Choroid plexus epithelial cell (primary cell): ENCODE measurements around the gene CCL24.
"Not testable (repeated sequence)": the region's sequence is repeated elsewhere in the genome, so short reads cannot be mapped to it uniquely, and the experiment has no call there.

Experiments used
- DNase-seq: peaks from one replicate; pipeline ENCODE4 v3.0.0-alpha.2; 2010; ENCODE audit warnings: low read depth
- H3K4me3 ChIP-seq: 2 replicates; pipeline ENCODE4 v1.5.1; 2011; ENCODE audit warnings: low read depth, mild to moderate bottlenecking, control low read depth, low read length, moderate library complexity
- CTCF ChIP-seq: conservative IDR thresholded peaks from 2 replicates; pipeline ENCODE4 v1.5.1; 2011; ENCODE audit warnings: low read depth, mild to moderate bottlenecking, control low read depth, inconsistent platforms, low read length, moderate library complexity

Gene CCL24, protein sequence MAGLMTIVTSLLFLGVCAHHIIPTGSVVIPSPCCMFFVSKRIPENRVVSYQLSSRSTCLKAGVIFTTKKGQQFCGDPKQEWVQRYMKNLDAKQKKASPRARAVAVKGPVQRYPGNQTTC

GRCh38 chr7:75813781-75814236, at the start of gene CCL24:
CCL24 (minus strand) TSS chr7:75813806; CDS start chr7:75813715, 91 bp downstream.
- TF ChIP-seq CTCF = no peak
- no peak for DNase-seq
- H3K4me3 ChIP-seq = no peak within 1 kb of the TSS

GRCh38 chr7:75861636-75862035, 48.0 kb upstream of the CCL24 start:
- DNase-seq = peak; percentile 71
- no peak for TF ChIP-seq CTCF

GRCh38 chr7:75858410-75858809, 44.8 kb upstream of the CCL24 start:
- TF ChIP-seq CTCF = no peak
- no peak overlapping the region for H3K4me3 ChIP-seq
- DNase-seq = no peak

More at GRCh38 chr7:75861636-75862035, 48.0 kb upstream of the CCL24 start:
- H3K4me3 ChIP-seq = no peak overlapping the region

GRCh38 chr7:75856536-75856935, 42.9 kb upstream of the CCL24 start:
- TF ChIP-seq CTCF = no peak
- DNase-seq = no peak
- no peak overlapping the region for H3K4me3 ChIP-seq

DNA sequence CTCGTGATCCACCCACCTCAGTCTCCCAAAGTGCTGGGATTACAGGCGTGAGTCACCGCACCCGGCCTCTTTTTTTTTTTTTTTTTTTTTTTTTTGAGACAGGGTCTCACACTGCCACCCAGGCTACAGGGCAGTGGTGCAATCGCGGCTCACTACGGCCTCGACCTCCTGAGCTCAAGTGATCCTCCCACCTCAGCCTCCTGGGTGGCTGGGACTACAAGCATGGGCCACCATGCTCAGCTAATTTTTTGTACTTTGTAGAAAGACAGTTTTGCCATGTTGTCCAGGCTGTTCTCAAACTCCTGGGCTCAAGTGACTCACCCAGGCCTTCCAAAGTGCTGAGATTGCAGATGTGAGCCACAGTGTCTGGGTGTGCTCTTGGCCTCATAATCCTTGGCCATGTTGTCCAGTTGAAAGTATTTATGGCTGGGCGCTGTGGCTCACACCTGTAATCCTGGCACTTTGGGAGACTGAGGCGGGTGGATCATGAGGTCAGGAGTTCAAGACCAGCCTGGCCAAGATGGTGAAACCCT, 41.3 kb upstream of the CCL24 start:
- DNase-seq = peak; percentile 18
- not testable (repeated sequence) for H3K4me3 ChIP-seq

GRCh38 chr7:75854233-75854632, 40.6 kb upstream of the CCL24 start:
- no peak for TF ChIP-seq CTCF
- H3K4me3 ChIP-seq = no peak overlapping the region
- peak; percentile 88 for DNase-seq

DNA sequence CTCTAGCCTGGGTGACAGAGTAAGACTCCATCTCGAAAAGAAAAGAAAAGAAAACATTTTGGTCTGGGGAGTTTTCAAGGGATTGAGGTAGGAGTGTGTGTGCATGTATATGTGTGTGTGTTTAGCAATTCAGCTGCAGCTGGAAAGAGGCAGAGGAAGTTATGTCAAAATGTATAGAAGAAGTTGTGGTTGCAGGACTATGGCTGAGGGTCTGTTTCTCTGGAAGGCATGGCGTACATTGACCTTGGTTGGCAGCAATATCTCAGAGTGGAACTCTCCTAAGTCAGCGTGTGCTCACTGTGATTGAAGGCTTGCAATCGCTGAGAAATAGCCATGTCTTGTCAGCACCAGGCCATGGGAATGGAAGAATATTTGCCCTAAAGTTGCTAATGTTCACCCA, 36.6 kb upstream of the CCL24 start:
- no peak for DNase-seq
- H3K4me3 ChIP-seq = no peak overlapping the region
- TF ChIP-seq CTCF = no peak

DNA sequence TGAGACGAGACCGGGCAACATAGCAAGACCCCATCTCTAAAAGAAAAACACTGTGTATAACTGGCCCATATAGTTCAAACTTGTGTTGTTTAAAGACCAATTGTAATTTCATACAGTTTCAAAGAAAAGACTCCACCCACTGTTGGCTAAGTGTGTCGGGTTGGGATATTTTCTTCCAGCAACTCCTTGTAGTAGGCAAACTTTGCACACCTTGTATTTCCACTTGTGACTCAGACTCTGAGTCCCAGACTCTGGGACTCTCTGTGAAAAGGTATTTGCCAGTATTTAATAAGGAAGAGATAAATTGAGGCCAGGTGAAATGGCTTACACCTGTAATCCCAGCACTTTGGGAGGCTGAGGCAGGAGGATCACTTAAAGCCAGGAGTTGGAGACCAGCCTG, 36.0 kb upstream of the CCL24 start:
- TF ChIP-seq CTCF = no peak
- no peak overlapping the region for H3K4me3 ChIP-seq
- DNase-seq = no peak
